H9 (cell line): ENCODE measurements around the gene FHL3. TPM values are rescaled to one million over a fixed set of nuclear protein-coding genes. Genes with fewer than 3 reads are reported as not detected.

Experiments used
- DNase-seq: peaks from one replicate; pipeline ENCODE4 v3.0.0-alpha.2; 2017
- H2AFZ ChIP-seq: one replicate; pipeline ENCODE4 v1.6.1; 2013; ENCODE audit warnings: mild to moderate bottlenecking, low read length, control low read depth, moderate library complexity
- H2AK5ac ChIP-seq: 2 replicates; pipeline ENCODE4 v1.6.1; 2013; ENCODE audit warnings: low read length, control low read depth, mixed read lengths; ENCODE audit not compliant: insufficient read length
- H2BK120ac ChIP-seq: one replicate; pipeline ENCODE4 v1.6.1; 2013; ENCODE audit warnings: low read depth, mild to moderate bottlenecking, low read length, control low read depth, inconsistent platforms; ENCODE audit not compliant: poor library complexity, severe bottlenecking
- H2BK12ac ChIP-seq: 2 replicates; pipeline ENCODE4 v1.6.1; 2013; ENCODE audit warnings: low read length, control low read depth, mixed read lengths, low read depth; ENCODE audit not compliant: insufficient read length
- H2BK15ac ChIP-seq: 2 replicates; pipeline ENCODE4 v1.6.1; 2013; ENCODE audit warnings: low read depth, low read length, control low read depth
- H2BK20ac ChIP-seq: one replicate; pipeline ENCODE4 v1.6.1; 2013; ENCODE audit warnings: low read depth, mild to moderate bottlenecking, low read length, control low read depth, inconsistent platforms; ENCODE audit not compliant: poor library complexity, severe bottlenecking
- H2BK5ac ChIP-seq: 2 replicates; pipeline ENCODE4 v1.6.1; 2013; ENCODE audit warnings: low read length, control low read depth, mixed read lengths; ENCODE audit not compliant: insufficient read length
- H3K14ac ChIP-seq: 2 replicates; pipeline ENCODE4 v1.6.1; 2013; ENCODE audit warnings: low read length, control low read depth; ENCODE audit not compliant: insufficient read depth
- H3K18ac ChIP-seq: 2 replicates; pipeline ENCODE4 v1.6.1; 2013; ENCODE audit warnings: low read depth, mild to moderate bottlenecking, mixed read lengths, low read length, control low read depth; ENCODE audit not compliant: insufficient read length
- H3K23ac ChIP-seq: 2 replicates; pipeline ENCODE4 v1.6.1; 2013; ENCODE audit warnings: low read length, control low read depth, mixed read lengths, low read depth; ENCODE audit not compliant: insufficient read length
- H3K23me2 ChIP-seq: 2 replicates; pipeline ENCODE4 v1.6.1; 2013; ENCODE audit warnings: low read depth, mild to moderate bottlenecking, mixed read lengths, low read length, control low read depth; ENCODE audit not compliant: insufficient read length, poor library complexity, severe bottlenecking
- H3K27ac ChIP-seq: 2 replicates; pipeline ENCODE4 v1.5.1; 2013; ENCODE audit warnings: low read length, control low read depth, mixed read lengths, low read depth; ENCODE audit not compliant: insufficient read length
- H3K27me3 ChIP-seq: 2 replicates; pipeline ENCODE4 v1.6.1; 2013; ENCODE audit warnings: low read length, control low read depth, inconsistent platforms; ENCODE audit not compliant: insufficient read depth
- H3K4ac ChIP-seq: 2 replicates; pipeline ENCODE4 v1.6.1; 2013; ENCODE audit warnings: low read depth, mild to moderate bottlenecking, control low read depth, inconsistent platforms, low read length, moderate library complexity
- H3K4me1 ChIP-seq: 2 replicates; pipeline ENCODE4 v1.6.1; 2013; ENCODE audit warnings: low read length, control low read depth, inconsistent platforms; ENCODE audit not compliant: insufficient read depth
- H3K4me2 ChIP-seq: 2 replicates; pipeline ENCODE4 v1.6.1; 2013; ENCODE audit warnings: low read length, control low read depth, mixed read lengths; ENCODE audit not compliant: insufficient read length, insufficient read depth
- H3K56ac ChIP-seq: 2 replicates; pipeline ENCODE4 v1.6.1; 2013; ENCODE audit warnings: low read depth, mild to moderate bottlenecking, mixed read lengths, low read length, control low read depth; ENCODE audit not compliant: insufficient read length
- H3K79me1 ChIP-seq: 2 replicates; pipeline ENCODE4 v1.6.1; 2013; ENCODE audit warnings: low read depth, mild to moderate bottlenecking, moderate library complexity, low read length, control low read depth, inconsistent platforms; ENCODE audit not compliant: insufficient read depth, poor library complexity, severe bottlenecking
- H3K79me2 ChIP-seq: 2 replicates; pipeline ENCODE4 v1.6.1; 2013; ENCODE audit warnings: low read length, control low read depth, inconsistent platforms; ENCODE audit not compliant: insufficient read depth
- H3K9ac ChIP-seq: 2 replicates; pipeline ENCODE4 v1.6.1; 2013; ENCODE audit warnings: low read length, control low read depth, mixed read lengths; ENCODE audit not compliant: insufficient read length; ENCODE audit errors: extremely low read depth
- H3K9me3 ChIP-seq: one replicate; pipeline ENCODE4 v1.6.1; 2013; ENCODE audit warnings: low read depth, low read length, inconsistent platforms; ENCODE audit not compliant: control insufficient read depth
- H3T11ph ChIP-seq: one replicate; pipeline ENCODE4 v1.6.1; 2013; ENCODE audit warnings: mild to moderate bottlenecking, low read length, control low read depth, inconsistent platforms
- H4K20me1 ChIP-seq: one replicate; pipeline ENCODE4 v1.6.1; 2013; ENCODE audit not compliant: control insufficient read depth, insufficient read length, insufficient read depth
- H4K5ac ChIP-seq: 2 replicates; pipeline ENCODE4 v1.6.1; 2013; ENCODE audit warnings: low read depth, mild to moderate bottlenecking, mixed read lengths, low read length, control low read depth; ENCODE audit not compliant: insufficient read length
- H4K8ac ChIP-seq: replicated peaks from 2 replicates; pipeline ENCODE4 v1.6.1; 2013; ENCODE audit warnings: low read length, control low read depth, mixed read lengths, low read depth; ENCODE audit not compliant: insufficient read length
- H4K91ac ChIP-seq: 2 replicates; pipeline ENCODE4 v1.6.1; 2013; ENCODE audit warnings: low read depth, mild to moderate bottlenecking, moderate library complexity, mixed read lengths, low read length, control low read depth; ENCODE audit not compliant: insufficient read length
- H3K27ac Mint-ChIP-seq, 3 experiments: 2 replicates in 2 of 3; 3 replicates in 1 of 3; pipeline ENCODE4 v1.8.0; 2020 to 2021; ENCODE audit warnings: mixed read lengths in 3 of 3, mild to moderate bottlenecking in 1 of 3, moderate library complexity in 1 of 3
- H3K27me3 Mint-ChIP-seq: 2 replicates; pipeline ENCODE4 v1.8.0; 2021; ENCODE audit warnings: low read depth, mild to moderate bottlenecking, moderate library complexity, mixed read lengths
- H3K36me3 Mint-ChIP-seq, 3 experiments: 2 replicates in 2 of 3; 3 replicates in 1 of 3; pipeline ENCODE4 v1.8.0; 2020 to 2021; ENCODE audit warnings: low read depth in 3 of 3, mixed read lengths in 3 of 3; ENCODE audit not compliant: insufficient read depth in 1 of 3
- H3K4me1 Mint-ChIP-seq, 2 experiments: 2 replicates each; pipeline ENCODE4 v1.8.0; 2020; ENCODE audit warnings: mixed read lengths in 2 of 2
- H3K4me3 Mint-ChIP-seq, 2 experiments: 2 replicates in 1 of 2; 3 replicates in 1 of 2; pipeline ENCODE4 v1.8.0; 2020 to 2021; ENCODE audit warnings: mild to moderate bottlenecking in 2 of 2, mixed read lengths in 2 of 2, moderate library complexity in 1 of 2
- H3K9me3 Mint-ChIP-seq, 2 experiments: 2 replicates in 1 of 2; 3 replicates in 1 of 2; pipeline ENCODE4 v1.8.0; 2020; ENCODE audit warnings: mild to moderate bottlenecking in 2 of 2, mixed read lengths in 2 of 2, moderate library complexity in 1 of 2
- CTCF ChIP-seq: fragments of 200-600 bp; sonication (generic); conservative IDR thresholded peaks from 3 replicates; pipeline ENCODE4 v1.8.0; 2021; ENCODE audit warnings: antibody characterized with exemption, mild to moderate bottlenecking
- WGBS: extraction: QIAGEN DNeasy Blood & Tissue Kit; methylation state at CpG from one replicate; pipeline ENCODE4 v1.1.7; 2013; ENCODE audit warnings: missing lambda C conversion rate, low lambda C conversion rate, mixed read lengths; ENCODE audit not compliant: insufficient read length; ENCODE audit errors: extremely low coverage; 5-methylcytosine and 5-hydroxymethylcytosine counted together
- total RNA-seq: library from RNA; stranded (reverse); gene quantifications from 2 replicates; pipeline ENCODE4 v1.2.1, GENCODE V29; 2021

The FHL3 gene
- total RNA-seq, 1 experiment from 2014 or later = 32.8 TPM

GRCh38 chr1:38014171-38014570 is 8.9 kb upstream of the FHL3 start:
- Histone ChIP-seq H2BK15ac (no peak overlapping the region), H2AK5ac (no peak overlapping the region), H3K9ac (no peak overlapping the region), H3K23me2 (peaks cover 6% of the 10 kb centered on the region), H4K5ac (no peak overlapping the region), H3K4ac (no peak overlapping the region), H3K23ac (no peak overlapping the region), H4K8ac (no peak overlapping the region), H3K56ac (no peak overlapping the region), H2BK5ac (no peak overlapping the region), H3K18ac (no peak overlapping the region), H2BK120ac (no peak overlapping the region), H3K14ac (no peak overlapping the region), H3K9me3 (no peaks in the 10 kb centered on the region), H2AFZ (no peak overlapping the region), H3K79me1 (peaks cover 9% of the 10 kb centered on the region), H3K79me2 (peaks cover 17% of the 10 kb centered on the region; the same call in 1 of the 2 replicates), H2BK12ac (no peak overlapping the region), H3K27ac (no peak overlapping the region), H3K27me3 (no peaks in the 10 kb centered on the region), H2BK20ac (no peak overlapping the region), H4K20me1 (no peaks in the 10 kb centered on the region), H3T11ph (no peak overlapping the region), H4K91ac (no peak overlapping the region), H3K4me2 (no peak overlapping the region), H3K4me1 (peaks cover 3% of the 10 kb centered on the region; the same call in 1 of the 2 replicates)
- H3K27ac Mint-ChIP-seq = no peak overlapping the region
- no CpG with 5 or more reads among the region's 4 CpGs for WGBS
- no peak for TF ChIP-seq CTCF
- H3K27me3 Mint-ChIP-seq = no peaks in the 10 kb centered on the region
- peaks cover 12 to 48% (median 33%) of the 10 kb centered on the region in 3 experiments; a peak in 6 of 7 replicates for H3K36me3 Mint-ChIP-seq
- peaks cover 18 to 22% of the 10 kb centered on the region in 2 experiments for H3K4me1 Mint-ChIP-seq
- DNase-seq = no peak
- H3K4me3 Mint-ChIP-seq = peak overlapping the region; percentile 94 to 99; a peak in 4 of 5 replicates
- H3K9me3 Mint-ChIP-seq = no peaks in the 10 kb centered on the region
